ENCODE results near the gene LIN37. TPM values are rescaled to one million over a fixed set of nuclear protein-coding genes. Genes with fewer than 3 reads are reported as not detected.

LIN37 gene
- total RNA-seq, 3 donors from 2014 or later = 12.8 to 15.4 (median 14.2) TPM

GRCh38 chr19:35774274-35775045 lies 26.1 kb downstream of the LIN37 start:
- intact Hi-C loops (cut with DNase I; ENCODE audit: low total_unique reads) = no loop called here
- peak overlapping the region; percentile 72 to 82 (median 79) for H3K4me3 ChIP-seq

GRCh38 chr19:35775046-35775297 lies 26.6 kb downstream of the LIN37 start:
- peaks cover 0 to 4% of the 10 kb centered on the region in 2 donors for H3K4me1 ChIP-seq
- H3K27ac ChIP-seq = no peak overlapping the region
- H3K27me3 ChIP-seq = no peaks in the 10 kb centered on the region
- no peaks in the 10 kb centered on the region for H3K36me3 ChIP-seq
- intact Hi-C loops (cut with DNase I; ENCODE audit: low total_unique reads) = no loop called here
- no peak for DNase-seq (ENCODE audit: low spot score in 2 of 2)
- no peaks in the 10 kb centered on the region for H3K9me3 ChIP-seq
- peak overlapping the region; percentile 72 to 82 (median 79) for H3K4me3 ChIP-seq
- TF ChIP-seq POLR2AphosphoS5 (IDR thresholded peaks at IDR 0.05) (no peak), CTCF (IDR thresholded peaks at IDR 0.05) (no peak), POLR2A (IDR thresholded peaks at IDR 0.05) (no peak)

More at GRCh38 chr19:35774274-35775045, 26.1 kb downstream of the LIN37 start:
- Histone ChIP-seq H3K27ac (no peak overlapping the region), H3K4me1 (peaks cover 0 to 4% of the 10 kb centered on the region in 2 donors), H3K36me3 (no peaks in the 10 kb centered on the region), H3K9me3 (no peaks in the 10 kb centered on the region), H3K27me3 (no peaks in the 10 kb centered on the region)
- TF ChIP-seq POLR2A (IDR thresholded peaks at IDR 0.05) (no peak), POLR2AphosphoS5 (IDR thresholded peaks at IDR 0.05) (no peak), CTCF (IDR thresholded peaks at IDR 0.05) (no peak)
- no peak for DNase-seq (ENCODE audit: low spot score in 2 of 2)

- Histone ChIP-seq H3K4me3 (peak within 1 kb of the TSS; percentile 72 to 82 (median 79)), H3K9me3 (no peaks in the 10 kb centered on the region), H3K27ac (peak within 1 kb of the TSS in 1 of 2 donors; percentile 36), H3K36me3 (no peaks in the 10 kb centered on the region), H3K4me1 (peaks cover 0 to 4% of the 10 kb centered on the region in 2 donors), H3K27me3 (no peaks in the 10 kb centered on the region)
- no peak for TF ChIP-seq POLR2A (IDR thresholded peaks at IDR 0.05)
- no peak for TF ChIP-seq CTCF (IDR thresholded peaks at IDR 0.05)
- no peak for TF ChIP-seq POLR2AphosphoS5 (IDR thresholded peaks at IDR 0.05)
- peak; percentile 98 to 99 for DNase-seq (ENCODE audit: low spot score in 2 of 2)
- intact Hi-C loops (cut with DNase I; ENCODE audit: low total_unique reads) = no loop called here
Measured at GRCh38 chr19:35775298-35776101, 27.1 kb downstream of the LIN37 start, which contains the start of gene ARHGAP33. Gene ARHGAP33, plus strand, starts transcription at chr19:35775564. Its CDS starts 95 bp downstream, at chr19:35775659.

- H3K9me3 ChIP-seq = no peaks in the 10 kb centered on the region
- H3K4me3 ChIP-seq = peak overlapping the region; percentile 72 to 82 (median 79)
- H3K27ac ChIP-seq = no peak overlapping the region
- no peaks in the 10 kb centered on the region for H3K27me3 ChIP-seq
- no peaks in the 10 kb centered on the region for H3K36me3 ChIP-seq
- no peak for TF ChIP-seq CTCF (IDR thresholded peaks at IDR 0.05)
- TF ChIP-seq POLR2AphosphoS5 (IDR thresholded peaks at IDR 0.05) = no peak
- TF ChIP-seq POLR2A (IDR thresholded peaks at IDR 0.05) = no peak
- H3K4me1 ChIP-seq = peaks cover 0 to 4% of the 10 kb centered on the region in 2 donors
- DNase-seq (ENCODE audit: low spot score in 2 of 2) = no peak
- intact Hi-C loops (cut with DNase I; ENCODE audit: low total_unique reads) = no loop called here
Measured at GRCh38 chr19:35776102-35776788, 27.9 kb downstream of the LIN37 start.

Measured in breast epithelium (tissue), 4 donors.